Esophagus (tissue), 2 donors: ENCODE results near the gene IL18. TPM values are rescaled to one million over a fixed set of nuclear protein-coding genes. Genes with fewer than 3 reads are reported as not detected.

Source experiments
- H3K27ac ChIP-seq, 2 donors: one replicate each; pipeline ENCODE4 v1.5.1; 2013; ENCODE audit warnings: low read depth in 2 of 2, mild to moderate bottlenecking in 2 of 2, inconsistent platforms in 1 of 2, low read length in 1 of 2, moderate library complexity in 1 of 2
- H3K27me3 ChIP-seq, 2 donors: one replicate each; pipeline ENCODE4 v1.6.1; 2013; ENCODE audit warnings: low read length in 2 of 2, control low read depth in 1 of 2, mild to moderate bottlenecking in 1 of 2; ENCODE audit not compliant: insufficient read depth in 2 of 2, control insufficient read depth in 1 of 2
- H3K36me3 ChIP-seq, 2 donors: one replicate each; pipeline ENCODE4 v1.6.1; 2013; ENCODE audit warnings: low read length in 1 of 2; ENCODE audit not compliant: control insufficient read depth in 2 of 2, insufficient read depth in 2 of 2
- H3K4me1 ChIP-seq, 2 donors: one replicate each; pipeline ENCODE4 v1.6.1; 2013; ENCODE audit warnings: low read length in 1 of 2; ENCODE audit not compliant: control insufficient read depth in 2 of 2, insufficient read depth in 2 of 2
- H3K4me3 ChIP-seq, 2 donors: one replicate each; pipeline ENCODE4 v1.5.1; 2013; ENCODE audit warnings: low read length in 2 of 2, mild to moderate bottlenecking in 2 of 2, low read depth in 1 of 2, moderate library complexity in 1 of 2
- H3K9me3 ChIP-seq, 2 donors: one replicate each; pipeline ENCODE4 v1.6.1; 2013; ENCODE audit warnings: mild to moderate bottlenecking in 2 of 2, low read depth in 1 of 2, low read length in 1 of 2, moderate library complexity in 1 of 2; ENCODE audit not compliant: control insufficient read depth in 2 of 2, insufficient read depth in 1 of 2
- WGBS, 2 donors: extraction: QIAGEN DNeasy Blood & Tissue Kit; methylation state at CpG; one replicate each; pipeline ENCODE4 v1.1.7; 2013; 5-methylcytosine and 5-hydroxymethylcytosine counted together
- polyA plus RNA-seq, 2 donors: library from polyadenylated mRNA; stranded (reverse); fragments of 200-250 nt; gene quantifications; one replicate each; pipeline ENCODE4 v1.2.3, GENCODE V29; 2013
- donor health status: healthy with polysubstance abuse.
- donor health status: Bipolar disorder and iron deficiency.

The IL18 gene
- polyA plus RNA-seq, 2 donors, result 140 to 289 TPM

DNA sequence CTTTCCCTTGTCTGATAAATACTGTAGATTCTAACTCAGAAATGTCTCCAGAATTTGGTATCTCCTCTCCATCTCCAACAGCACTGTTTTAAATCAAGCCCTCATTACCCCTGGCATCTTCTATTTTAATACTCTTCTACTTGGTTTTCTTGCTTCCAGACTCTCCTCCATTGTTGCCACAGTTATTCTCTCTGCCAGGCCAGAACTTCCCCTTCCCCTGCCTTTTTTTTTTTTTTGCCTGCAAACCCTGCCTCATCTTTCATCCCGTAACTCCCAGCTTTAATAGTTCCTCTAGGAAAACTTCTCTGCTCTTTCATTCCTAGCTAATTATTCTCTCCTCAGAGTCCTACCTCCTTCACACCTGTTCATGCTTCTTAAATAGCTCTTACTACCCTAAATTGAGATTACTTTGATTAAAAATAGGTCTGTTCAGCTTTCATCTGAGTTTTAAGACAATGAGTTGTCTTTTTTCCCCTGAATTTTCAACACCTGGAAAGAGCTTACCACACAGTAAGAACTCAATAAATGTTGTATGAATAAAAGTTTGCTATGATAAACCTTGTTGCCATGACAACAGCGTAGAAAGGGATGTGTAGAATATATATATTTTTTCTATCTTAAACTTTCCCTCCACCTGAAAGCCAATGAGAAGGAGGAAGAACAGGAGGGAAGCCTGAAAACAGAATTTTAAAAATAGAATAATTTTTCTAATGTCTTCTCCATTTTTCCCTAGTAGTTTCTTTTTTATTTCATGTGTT, 3.6 kb downstream of the IL18 start:
- H3K4me3 ChIP-seq, result peak overlapping the region in 1 of 2 donors; percentile 31
- H3K9me3 ChIP-seq, result no peaks in the 10 kb centered on the region
- H3K4me1 ChIP-seq, result peaks cover 0 to 2% of the 10 kb centered on the region in 2 donors
- H3K36me3 ChIP-seq, result no peaks in the 10 kb centered on the region
- WGBS, 2 donors, result 39 to 69% methylated on average over 2 of the region's 2 CpGs
- no peak overlapping the region for H3K27ac ChIP-seq
- H3K27me3 ChIP-seq, result no peaks in the 10 kb centered on the region

- Histone ChIP-seq H3K27me3 (no peaks in the 10 kb centered on the region), H3K4me1 (peaks cover 0 to 2% of the 10 kb centered on the region in 2 donors), H3K4me3 (peak overlapping the region in 1 of 2 donors; percentile 35), H3K27ac (peak overlapping the region in 1 of 2 donors; percentile 55), H3K9me3 (no peaks in the 10 kb centered on the region), H3K36me3 (no peaks in the 10 kb centered on the region)
- 75 to 79% methylated on average over 7 of the region's 7 CpGs for WGBS, 2 donors
These were observed 4.5 kb downstream of the IL18 start for GRCh38 chr11:112159098-112160065.

- Histone ChIP-seq H3K27me3 (no peaks in the 10 kb centered on the region), H3K36me3 (peaks cover 2 to 3% of the 10 kb centered on the region in 2 donors), H3K9me3 (no peaks in the 10 kb centered on the region), H3K27ac (peak overlapping the region; percentile 40 to 63), H3K4me3 (no peak overlapping the region), H3K4me1 (peaks cover 0 to 2% of the 10 kb centered on the region in 2 donors)
- WGBS, 2 donors, result 70 to 71% methylated on average over 4 of the region's 4 CpGs
These were observed 6.7 kb downstream of the IL18 start for GRCh38 chr11:112156956-112157766.

DNA sequence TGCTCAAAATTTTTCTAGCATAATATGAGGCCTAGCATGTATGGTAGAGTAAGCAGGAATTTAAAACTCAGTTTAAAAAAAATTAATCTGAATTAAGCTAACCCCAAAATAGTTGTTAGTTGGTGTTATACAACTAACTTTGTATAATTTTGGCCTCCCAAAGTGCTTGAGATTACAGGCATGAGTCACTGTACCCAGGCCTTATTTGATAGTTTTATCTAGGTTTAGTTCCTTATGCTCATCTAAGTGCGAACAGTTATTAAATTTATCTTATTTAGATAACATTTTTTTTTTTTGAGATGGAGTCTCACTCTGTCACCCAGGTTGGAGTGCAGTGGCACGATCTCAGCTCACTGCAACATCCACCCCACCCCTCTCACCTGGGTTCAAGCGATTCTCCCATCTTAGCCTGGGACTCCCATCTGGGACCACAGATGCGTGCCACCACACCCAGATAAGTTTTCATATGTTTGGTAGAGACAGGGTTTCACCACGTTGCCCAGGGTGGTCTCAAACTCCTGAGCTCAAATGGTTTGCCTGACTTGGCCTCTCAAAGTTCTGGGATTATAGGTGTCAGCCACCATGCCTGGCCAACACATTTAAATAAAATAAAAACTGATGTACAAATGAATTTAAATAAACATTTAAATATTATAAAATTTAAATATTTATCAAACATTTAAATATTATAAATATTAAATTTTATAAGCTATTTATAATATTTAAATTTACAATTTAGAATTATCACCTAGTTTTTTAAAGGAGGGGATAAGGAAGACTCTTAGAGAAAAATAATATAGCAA, 7.5 kb downstream of the IL18 start:
- no peaks in the 10 kb centered on the region for H3K27me3 ChIP-seq
- no peaks in the 10 kb centered on the region for H3K4me1 ChIP-seq
- no peak overlapping the region for H3K4me3 ChIP-seq
- H3K36me3 ChIP-seq, result peaks cover 2 to 3% of the 10 kb centered on the region in 2 donors
- no peaks in the 10 kb centered on the region for H3K9me3 ChIP-seq
- 84 to 88% methylated on average over 5 of the region's 5 CpGs for WGBS, 2 donors
- no peak overlapping the region for H3K27ac ChIP-seq

DNA sequence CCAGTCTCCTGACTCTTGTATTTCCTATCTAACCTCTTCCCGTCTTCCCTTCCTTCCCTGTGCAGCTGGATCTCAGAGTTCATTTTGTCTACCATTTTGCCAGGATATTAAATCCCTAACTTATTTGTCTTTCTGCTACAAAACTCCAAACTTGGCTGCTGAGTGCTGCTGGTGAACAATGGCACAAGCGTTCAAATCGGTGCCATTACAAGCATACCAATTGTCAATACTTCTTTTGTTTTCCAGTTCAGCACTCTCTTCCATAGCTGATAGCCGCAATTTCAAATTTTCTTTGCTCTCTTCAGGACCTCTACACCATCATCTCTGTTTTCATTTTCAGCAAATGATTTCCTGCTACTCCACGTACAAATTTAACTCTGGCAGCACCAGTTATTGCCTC, 13.4 kb downstream of the IL18 start:
- H3K27ac ChIP-seq, result no peak overlapping the region
- H3K36me3 ChIP-seq, result peaks cover 2 to 3% of the 10 kb centered on the region in 2 donors
- H3K4me3 ChIP-seq, result no peak overlapping the region
- H3K4me1 ChIP-seq, result no peaks in the 10 kb centered on the region
- WGBS, 2 donors, result 79 to 85% methylated on average over 5 of the region's 5 CpGs
- no peaks in the 10 kb centered on the region for H3K27me3 ChIP-seq
- H3K9me3 ChIP-seq, result no peaks in the 10 kb centered on the region

DNA sequence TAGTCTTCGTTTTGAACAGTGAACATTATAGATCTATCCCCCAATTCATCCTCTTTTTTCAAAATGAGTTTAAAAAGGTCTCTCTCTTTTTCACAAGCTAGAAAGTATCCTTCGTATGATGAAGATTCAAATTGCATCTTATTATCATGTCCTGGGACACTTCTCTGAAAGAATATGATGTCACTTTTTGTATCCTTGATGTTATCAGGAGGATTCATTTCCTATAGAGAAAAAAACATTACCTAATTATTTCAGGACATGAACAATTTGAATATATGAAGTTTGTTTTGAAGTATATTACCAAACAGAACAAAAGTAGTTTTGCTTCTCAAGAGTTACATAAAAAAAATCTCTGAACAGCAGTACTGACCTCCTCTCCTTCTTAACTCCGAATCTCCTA, 20.3 kb downstream of the IL18 start:
- peaks cover 0 to 2% of the 10 kb centered on the region in 2 donors for H3K9me3 ChIP-seq
- no peak overlapping the region for H3K27ac ChIP-seq
- no peaks in the 10 kb centered on the region for H3K36me3 ChIP-seq
- H3K27me3 ChIP-seq, result no peaks in the 10 kb centered on the region
- 90 to 92% methylated on average over 3 of the region's 3 CpGs for WGBS, 2 donors
- no peaks in the 10 kb centered on the region for H3K4me1 ChIP-seq
- no peak overlapping the region for H3K4me3 ChIP-seq

DNA sequence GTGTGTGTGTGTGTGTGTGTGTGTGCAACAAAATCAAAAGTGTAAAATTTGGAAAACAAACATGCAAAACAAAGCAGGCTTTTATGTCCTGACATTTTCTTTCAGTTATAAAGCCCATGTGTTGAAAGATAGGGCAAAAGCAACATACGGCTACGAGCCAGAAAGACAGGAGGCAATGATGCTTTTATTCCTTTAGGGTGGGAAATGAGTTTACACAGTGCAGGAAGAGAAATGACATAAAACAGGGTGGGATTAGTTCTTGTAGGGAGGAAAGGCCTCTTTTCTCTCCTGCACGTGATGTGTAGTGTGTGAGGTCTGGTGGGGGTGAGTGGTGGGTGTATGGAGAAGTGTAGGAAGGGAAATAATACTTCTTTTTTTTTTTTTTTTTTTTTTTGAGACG, 29.4 kb downstream of the IL18 start:
- 90 to 98% methylated on average over 3 of the region's 4 CpGs for WGBS, 2 donors

DNA sequence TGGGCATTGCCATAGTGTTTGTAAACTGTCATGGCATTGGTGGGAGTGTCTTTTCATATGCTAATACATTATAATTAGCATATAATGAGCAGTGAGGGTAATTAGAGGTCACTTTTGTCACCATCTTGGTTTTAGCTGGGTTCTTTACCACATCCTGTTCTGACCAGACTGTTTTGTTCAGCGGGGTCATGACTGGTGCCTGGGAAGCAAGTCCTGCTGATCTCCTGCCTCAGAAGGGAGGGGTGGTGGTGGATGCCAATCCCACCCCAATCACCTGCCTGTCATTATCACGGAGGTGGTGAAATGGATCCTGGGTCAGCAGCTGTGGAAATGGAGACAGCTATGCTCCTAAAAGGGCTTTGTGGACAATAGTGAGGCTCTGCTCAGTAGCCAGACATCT, 31.2 kb downstream of the IL18 start:
- Histone ChIP-seq H3K9me3 (no peaks in the 10 kb centered on the region), H3K27ac (peak overlapping the region in 1 of 2 donors; percentile 61), H3K36me3 (no peaks in the 10 kb centered on the region), H3K4me1 (no peaks in the 10 kb centered on the region), H3K27me3 (no peaks in the 10 kb centered on the region), H3K4me3 (no peak overlapping the region)
- WGBS, 2 donors, result 75 to 76% methylated on average over 2 of the region's 2 CpGs

More for the DNA sequence above, 29.4 kb downstream of the IL18 start:
- no peaks in the 10 kb centered on the region for H3K27me3 ChIP-seq
- no peaks in the 10 kb centered on the region for H3K4me1 ChIP-seq
- H3K4me3 ChIP-seq, result no peak overlapping the region
- no peaks in the 10 kb centered on the region for H3K9me3 ChIP-seq
- no peak overlapping the region for H3K27ac ChIP-seq
- H3K36me3 ChIP-seq, result no peaks in the 10 kb centered on the region
